ENCODE results near the gene FGF2. TPM values are rescaled to one million over a fixed set of nuclear protein-coding genes. Genes with fewer than 3 reads are reported as not detected.

FGF2 gene
- total and polyA plus RNA-seq, 2 donors (not counting 1 experiment from before 2014, with no cell fraction given), result 0.13 TPM; not detected in 1

DNA sequence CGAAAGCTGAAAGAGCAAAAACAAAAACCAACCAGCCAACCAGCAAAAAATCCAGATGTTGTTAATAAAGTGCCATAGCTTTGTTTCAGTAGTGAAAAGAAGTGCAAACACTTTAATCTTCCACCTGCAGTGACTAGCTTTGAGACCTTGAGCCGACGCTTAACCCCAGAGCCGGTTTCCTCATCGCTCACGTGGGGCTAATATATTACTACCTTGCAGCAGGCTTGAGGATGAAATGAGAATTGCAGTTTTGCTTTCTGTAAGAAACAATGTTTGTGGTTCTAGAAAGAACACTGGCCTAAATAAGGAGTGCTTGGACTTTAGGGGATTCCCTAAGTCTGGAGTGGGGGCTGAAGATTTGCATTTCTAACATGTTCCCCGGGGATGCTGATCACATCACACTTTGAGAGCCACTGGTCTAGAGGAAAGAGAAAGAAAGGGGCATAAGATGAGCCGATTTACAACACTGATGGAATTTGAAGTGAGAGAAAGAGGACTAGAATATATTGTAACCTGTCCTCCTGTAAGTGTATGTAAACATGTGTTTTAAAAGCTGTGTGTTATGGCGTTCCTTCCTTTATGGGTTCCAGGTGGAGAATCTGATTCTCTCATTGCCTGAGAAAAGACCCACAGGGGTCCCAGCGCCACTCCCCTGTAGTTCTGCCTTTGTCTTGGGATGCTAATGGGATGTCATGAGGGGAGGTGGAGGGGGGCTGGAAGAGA lies 1.4 kb downstream of the FGF2 start:
- peaks cover 17 to 18% of the 10 kb centered on the region in 2 donors for H3K4me1 ChIP-seq (ENCODE audit: control insufficient read depth in 2 of 2, insufficient read depth in 2 of 2, low read length in 2 of 2)
- no peaks in the 10 kb centered on the region for H4K20me1 ChIP-seq (ENCODE audit: control insufficient read depth, insufficient read depth, low read length, poor library complexity, severe bottlenecking)
- H3K9ac ChIP-seq (ENCODE audit: low read length), result peak overlapping the region; percentile 68
- Mint-ChIP-seq H3K4me1 (peaks cover 19% of the 10 kb centered on the region), H3K9me3 (ENCODE audit: insufficient read depth) (no peaks in the 10 kb centered on the region), H3K4me3 (peak overlapping the region; percentile 87), H3K27me3 (peaks cover 80% of the 10 kb centered on the region), H3K27ac (peak overlapping the region; percentile 47)
- ChIA-PET CTCF (no interaction called here), POLR2A (no interaction called here)
- TF ChIP-seq, protein P1, sequence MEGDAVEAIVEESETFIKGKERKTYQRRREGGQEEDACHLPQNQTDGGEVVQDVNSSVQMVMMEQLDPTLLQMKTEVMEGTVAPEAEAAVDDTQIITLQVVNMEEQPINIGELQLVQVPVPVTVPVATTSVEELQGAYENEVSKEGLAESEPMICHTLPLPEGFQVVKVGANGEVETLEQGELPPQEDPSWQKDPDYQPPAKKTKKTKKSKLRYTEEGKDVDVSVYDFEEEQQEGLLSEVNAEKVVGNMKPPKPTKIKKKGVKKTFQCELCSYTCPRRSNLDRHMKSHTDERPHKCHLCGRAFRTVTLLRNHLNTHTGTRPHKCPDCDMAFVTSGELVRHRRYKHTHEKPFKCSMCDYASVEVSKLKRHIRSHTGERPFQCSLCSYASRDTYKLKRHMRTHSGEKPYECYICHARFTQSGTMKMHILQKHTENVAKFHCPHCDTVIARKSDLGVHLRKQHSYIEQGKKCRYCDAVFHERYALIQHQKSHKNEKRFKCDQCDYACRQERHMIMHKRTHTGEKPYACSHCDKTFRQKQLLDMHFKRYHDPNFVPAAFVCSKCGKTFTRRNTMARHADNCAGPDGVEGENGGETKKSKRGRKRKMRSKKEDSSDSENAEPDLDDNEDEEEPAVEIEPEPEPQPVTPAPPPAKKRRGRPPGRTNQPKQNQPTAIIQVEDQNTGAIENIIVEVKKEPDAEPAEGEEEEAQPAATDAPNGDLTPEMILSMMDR (IDR thresholded peaks at IDR 0.05), result peak; percentile 17
- TF ChIP-seq EZH2 (IDR thresholded peaks at IDR 0.05; ENCODE audit: borderline replicate concordance, insufficient read depth, low read depth, low read length, poor library complexity, severe bottlenecking), result no peak
- peak overlapping the region; percentile 47 to 73 (median 58) for H3K4me3 ChIP-seq (ENCODE audit: control extremely low read depth in 1 of 5, extremely low read depth in 1 of 5, insufficient read depth in 1 of 5, low read depth in 2 of 5, low read length in 4 of 5)
- H3K79me2 ChIP-seq (ENCODE audit: control insufficient read depth, insufficient read depth, low read length), result no peaks in the 10 kb centered on the region
- DNase-seq, result peak; percentile 67
- H3K27me3 ChIP-seq (replicated peaks in 1 of 4; ENCODE audit: control extremely low read depth in 1 of 4, control insufficient read depth in 3 of 4, insufficient read depth in 4 of 4, low read length in 3 of 4), result peaks cover 3 to 55% (median 43%) of the 10 kb centered on the region in 4 experiments
- H3K9me3 ChIP-seq (ENCODE audit: control extremely low read depth in 1 of 3, control insufficient read depth in 2 of 3, insufficient read depth in 1 of 3, low read length in 2 of 3), result peaks cover 0 to 8% (median 2%) of the 10 kb centered on the region in 3 donors
- peak overlapping the region; percentile 94 for H3K4me2 ChIP-seq (replicated peaks; ENCODE audit: low read depth, low read length, poor library complexity, severe bottlenecking)
- ATAC-seq (ENCODE audit: low read depth), result peak; percentile 59
- peak overlapping the region; percentile 75 for H2AFZ ChIP-seq (ENCODE audit: insufficient read depth, low read depth, low read length, poor library complexity, severe bottlenecking)
- WGBS (ENCODE audit: insufficient coverage), result 5% methylated on average over 8 of the region's 10 CpGs
- intact Hi-C loops (cut with micrococcal nuclease), result loop anchor here (2.0 to 5.0 kb wide), 3 partner anchors 66 to 95 kb away; partner anchors contain the start of genes BBS12 and NUDT6
- no peaks in the 10 kb centered on the region for H3K36me3 ChIP-seq (replicated peaks in 1 of 2; ENCODE audit: control extremely low read depth in 1 of 2, control insufficient read depth in 1 of 2, extremely low read depth in 1 of 2, insufficient read depth in 2 of 2, low read length in 1 of 2)
- H3K27ac ChIP-seq (ENCODE audit: low read length in 2 of 2), result no peak overlapping the region

DNA sequence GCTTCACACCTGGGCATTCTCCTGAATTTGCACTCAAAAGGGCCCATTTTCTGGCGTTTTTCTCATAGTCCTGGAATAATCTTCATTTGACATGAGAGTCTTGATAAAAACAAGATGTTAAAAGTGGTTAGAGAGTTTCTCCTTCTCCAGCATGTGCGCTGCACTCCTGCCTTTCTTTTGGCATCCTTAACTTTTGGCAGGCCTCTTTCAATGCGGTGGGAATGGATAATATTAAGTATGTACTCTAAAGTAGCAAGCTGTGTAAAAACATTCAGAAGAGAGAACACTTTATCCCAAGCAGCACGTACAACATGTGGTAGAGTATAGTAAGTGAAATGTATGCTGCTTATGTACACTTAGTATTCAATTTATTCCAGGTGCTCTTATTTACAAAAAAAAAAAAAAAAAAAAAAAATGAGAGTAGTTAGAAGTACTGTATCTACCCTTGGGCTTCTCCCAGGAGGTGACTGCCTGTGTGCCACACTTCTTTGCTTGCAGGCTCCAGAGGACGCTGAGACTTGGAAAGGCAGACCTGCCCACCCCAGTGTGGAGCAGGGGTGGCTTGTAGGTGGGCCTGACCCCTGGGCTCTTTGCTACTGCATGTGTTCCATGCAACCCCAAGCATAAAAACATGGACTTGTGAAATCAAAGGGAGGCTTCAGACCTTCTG lies 3.9 kb downstream of the FGF2 start:
- ChIA-PET POLR2A (no interaction called here), CTCF (interaction anchor here (0.7 kb wide), 1 partner anchor 38 kb away, joined by 3 read pairs; no protein-coding TSS in a partner anchor)
- TF ChIP-seq, protein P1 (IDR thresholded peaks at IDR 0.05), result no peak
- TF ChIP-seq EZH2 (IDR thresholded peaks at IDR 0.05; ENCODE audit: borderline replicate concordance, insufficient read depth, low read depth, low read length, poor library complexity, severe bottlenecking), result no peak
- no peaks in the 10 kb centered on the region for H3K36me3 ChIP-seq (replicated peaks in 1 of 2; ENCODE audit: control extremely low read depth in 1 of 2, control insufficient read depth in 1 of 2, extremely low read depth in 1 of 2, insufficient read depth in 2 of 2, low read length in 1 of 2)
- no peak overlapping the region for H3K27ac Mint-ChIP-seq
- H3K27ac ChIP-seq (ENCODE audit: low read length in 2 of 2), result no peak overlapping the region
- no peak overlapping the region for H3K4me2 ChIP-seq (replicated peaks; ENCODE audit: low read depth, low read length, poor library complexity, severe bottlenecking)
- peaks cover 19% of the 10 kb centered on the region for H3K4me1 Mint-ChIP-seq
- peaks cover 17 to 18% of the 10 kb centered on the region in 2 donors for H3K4me1 ChIP-seq (ENCODE audit: control insufficient read depth in 2 of 2, insufficient read depth in 2 of 2, low read length in 2 of 2)
- 86% methylated on average over 1 of the region's 5 CpGs for WGBS (ENCODE audit: insufficient coverage)
- H3K9me3 ChIP-seq (ENCODE audit: control extremely low read depth in 1 of 3, control insufficient read depth in 2 of 3, insufficient read depth in 1 of 3, low read length in 2 of 3), result peaks cover 0 to 7% (median 0%) of the 10 kb centered on the region in 3 donors
- H3K9ac ChIP-seq (ENCODE audit: low read length), result no peak overlapping the region
- H3K79me2 ChIP-seq (ENCODE audit: control insufficient read depth, insufficient read depth, low read length), result no peaks in the 10 kb centered on the region
- H3K27me3 ChIP-seq (replicated peaks in 1 of 4; ENCODE audit: control extremely low read depth in 1 of 4, control insufficient read depth in 3 of 4, insufficient read depth in 4 of 4, low read length in 3 of 4), result peaks cover 3 to 55% (median 41%) of the 10 kb centered on the region in 4 experiments
- peaks cover 67% of the 10 kb centered on the region for H3K27me3 Mint-ChIP-seq
- no peaks in the 10 kb centered on the region for H4K20me1 ChIP-seq (ENCODE audit: control insufficient read depth, insufficient read depth, low read length, poor library complexity, severe bottlenecking)
- no peaks in the 10 kb centered on the region for H3K9me3 Mint-ChIP-seq (ENCODE audit: insufficient read depth)
- H3K4me3 Mint-ChIP-seq, result no peak overlapping the region
- no peak overlapping the region for H3K4me3 ChIP-seq (ENCODE audit: control extremely low read depth in 1 of 5, extremely low read depth in 1 of 5, insufficient read depth in 1 of 5, low read depth in 2 of 5, low read length in 4 of 5)
- DNase-seq (no peak), ATAC-seq (ENCODE audit: low read depth) (no peak)
- H2AFZ ChIP-seq (ENCODE audit: insufficient read depth, low read depth, low read length, poor library complexity, severe bottlenecking), result no peak overlapping the region
- intact Hi-C loops (cut with micrococcal nuclease), result no loop called here
